A549 (cell line): ENCODE data around the gene POLE3.
"Not testable (repeated sequence)": the region's sequence is repeated elsewhere in the genome, so short reads cannot be mapped to it uniquely, and the experiment has no call there.

ENCODE experiments used
- POLR2AphosphoS2 ChIP-seq: conservative IDR thresholded peaks from 2 replicates; pipeline ENCODE4 v1.6.1; 2012; ENCODE audit warnings: low read length, improper control_type of control experiment, inconsistent platforms
- SREBF2 ChIP-seq: fragments of 450-650 bp; IDR thresholded peaks from 2 replicates; pipeline ENCODE4 v1.6.1; 2014; ENCODE audit warnings: mild to moderate bottlenecking, moderate library complexity
- TF ChIP-seq, protein P1 (sequence below): fragments of >200 bp; sonication (Bioruptor Twin); formaldehyde crosslinking; IDR thresholded peaks from 3 replicates; pipeline ENCODE4 v1.5.1; 2016
- TF ChIP-seq, protein P2 (sequence below): IDR thresholded peaks from 2 replicates; pipeline ENCODE4 v1.6.1; 2012

DNA sequence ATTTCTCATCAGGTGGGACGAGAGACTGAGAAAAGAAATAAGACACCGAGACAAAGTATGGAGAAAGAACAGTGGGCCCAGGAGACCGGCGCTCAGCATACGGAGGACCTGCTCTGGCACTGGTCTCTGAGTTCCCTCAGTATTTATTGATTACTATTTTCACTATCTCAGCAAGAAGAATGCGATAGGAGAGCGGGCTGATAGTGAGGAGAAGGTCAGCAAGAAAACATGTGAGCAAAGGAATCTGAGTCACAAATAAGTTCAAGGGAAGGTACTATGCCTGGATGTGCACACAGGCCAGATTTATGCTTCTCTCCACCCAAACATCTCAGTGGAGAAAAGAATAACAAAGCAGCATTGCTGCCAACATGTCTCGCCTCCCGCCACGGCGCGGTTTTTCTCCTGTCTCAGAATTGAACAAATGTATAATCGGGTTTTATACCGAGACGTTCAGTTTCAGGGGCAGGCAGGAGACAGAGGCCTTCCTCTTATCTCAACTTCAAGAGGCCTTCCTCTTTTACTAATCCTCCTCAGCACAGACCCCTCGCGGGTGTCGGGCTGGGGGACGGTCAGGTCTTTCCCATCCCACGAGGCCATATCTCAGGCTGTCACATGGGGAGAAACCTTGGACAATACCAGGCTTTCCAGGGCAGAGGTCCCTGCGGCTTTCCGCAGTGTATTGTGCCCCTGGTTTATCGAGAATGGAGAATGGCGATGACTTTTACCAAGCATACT lies 31.2 kb downstream of the POLE3 start:
- TF ChIP-seq, protein P1, sequence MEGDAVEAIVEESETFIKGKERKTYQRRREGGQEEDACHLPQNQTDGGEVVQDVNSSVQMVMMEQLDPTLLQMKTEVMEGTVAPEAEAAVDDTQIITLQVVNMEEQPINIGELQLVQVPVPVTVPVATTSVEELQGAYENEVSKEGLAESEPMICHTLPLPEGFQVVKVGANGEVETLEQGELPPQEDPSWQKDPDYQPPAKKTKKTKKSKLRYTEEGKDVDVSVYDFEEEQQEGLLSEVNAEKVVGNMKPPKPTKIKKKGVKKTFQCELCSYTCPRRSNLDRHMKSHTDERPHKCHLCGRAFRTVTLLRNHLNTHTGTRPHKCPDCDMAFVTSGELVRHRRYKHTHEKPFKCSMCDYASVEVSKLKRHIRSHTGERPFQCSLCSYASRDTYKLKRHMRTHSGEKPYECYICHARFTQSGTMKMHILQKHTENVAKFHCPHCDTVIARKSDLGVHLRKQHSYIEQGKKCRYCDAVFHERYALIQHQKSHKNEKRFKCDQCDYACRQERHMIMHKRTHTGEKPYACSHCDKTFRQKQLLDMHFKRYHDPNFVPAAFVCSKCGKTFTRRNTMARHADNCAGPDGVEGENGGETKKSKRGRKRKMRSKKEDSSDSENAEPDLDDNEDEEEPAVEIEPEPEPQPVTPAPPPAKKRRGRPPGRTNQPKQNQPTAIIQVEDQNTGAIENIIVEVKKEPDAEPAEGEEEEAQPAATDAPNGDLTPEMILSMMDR = not testable (repeated sequence)
- not testable (repeated sequence) for TF ChIP-seq POLR2AphosphoS2, SREBF2
- TF ChIP-seq, protein P2, sequence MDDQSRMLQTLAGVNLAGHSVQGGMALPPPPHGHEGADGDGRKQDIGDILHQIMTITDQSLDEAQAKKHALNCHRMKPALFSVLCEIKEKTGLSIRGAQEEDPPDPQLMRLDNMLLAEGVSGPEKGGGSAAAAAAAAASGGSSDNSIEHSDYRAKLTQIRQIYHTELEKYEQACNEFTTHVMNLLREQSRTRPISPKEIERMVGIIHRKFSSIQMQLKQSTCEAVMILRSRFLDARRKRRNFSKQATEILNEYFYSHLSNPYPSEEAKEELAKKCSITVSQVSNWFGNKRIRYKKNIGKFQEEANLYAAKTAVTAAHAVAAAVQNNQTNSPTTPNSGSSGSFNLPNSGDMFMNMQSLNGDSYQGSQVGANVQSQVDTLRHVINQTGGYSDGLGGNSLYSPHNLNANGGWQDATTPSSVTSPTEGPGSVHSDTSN = not testable (repeated sequence)
